GM12875 (cell line): ENCODE data around the gene SAMD4B.

Experiments used
- H3K4me3 ChIP-seq: one replicate; pipeline ENCODE4 v1.5.1; 2011; ENCODE audit warnings: low read depth, low read length, control low read depth
- TF ChIP-seq, protein P1 (sequence below): IDR thresholded peaks from 2 replicates; pipeline ENCODE4 v1.5.1; 2011; ENCODE audit warnings: low read depth, mild to moderate bottlenecking, control low read depth, inconsistent platforms, low read length, moderate library complexity, borderline replicate concordance; ENCODE audit not compliant: insufficient read depth

SAMD4B gene

DNA sequence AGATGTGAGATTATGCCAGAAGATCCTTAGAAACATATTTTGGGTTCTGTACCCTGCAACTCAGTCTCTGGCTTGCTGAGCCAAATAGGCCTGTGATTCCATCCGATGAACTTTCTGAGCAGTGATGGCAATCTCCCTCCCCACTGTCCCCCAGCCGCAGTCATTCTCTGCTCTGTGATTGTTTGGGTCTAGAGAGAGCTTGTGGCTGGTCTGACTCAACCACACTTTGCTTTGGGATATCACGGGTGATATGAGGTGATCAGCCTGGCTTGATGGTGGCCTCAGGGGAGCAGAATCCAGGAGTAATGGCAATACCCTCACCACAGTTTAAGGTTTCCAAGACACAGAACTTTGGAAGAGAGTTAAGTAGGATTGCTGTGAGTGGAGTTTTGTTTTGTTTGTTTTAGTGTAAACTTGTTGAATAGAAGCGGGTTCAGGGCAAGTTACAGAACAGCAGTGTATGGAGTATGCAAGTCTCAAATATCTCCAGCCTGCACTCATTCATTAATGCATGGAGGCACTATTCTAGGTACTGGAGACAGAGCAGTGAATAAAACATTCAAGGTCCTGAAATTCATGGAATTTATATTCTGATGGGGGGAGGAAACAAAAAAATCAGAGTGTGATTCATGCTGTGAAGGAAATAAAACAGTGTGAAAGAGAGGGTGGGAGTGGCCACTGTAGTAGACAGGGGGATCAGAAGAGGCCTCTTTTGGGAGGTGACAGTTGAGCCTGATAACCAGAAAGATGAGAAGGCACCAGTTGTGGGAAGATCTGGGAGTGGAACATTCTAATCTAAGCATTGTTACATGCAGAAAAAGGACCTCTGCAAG, 5.3 kb downstream of the SAMD4B start:
- TF ChIP-seq, protein P1, sequence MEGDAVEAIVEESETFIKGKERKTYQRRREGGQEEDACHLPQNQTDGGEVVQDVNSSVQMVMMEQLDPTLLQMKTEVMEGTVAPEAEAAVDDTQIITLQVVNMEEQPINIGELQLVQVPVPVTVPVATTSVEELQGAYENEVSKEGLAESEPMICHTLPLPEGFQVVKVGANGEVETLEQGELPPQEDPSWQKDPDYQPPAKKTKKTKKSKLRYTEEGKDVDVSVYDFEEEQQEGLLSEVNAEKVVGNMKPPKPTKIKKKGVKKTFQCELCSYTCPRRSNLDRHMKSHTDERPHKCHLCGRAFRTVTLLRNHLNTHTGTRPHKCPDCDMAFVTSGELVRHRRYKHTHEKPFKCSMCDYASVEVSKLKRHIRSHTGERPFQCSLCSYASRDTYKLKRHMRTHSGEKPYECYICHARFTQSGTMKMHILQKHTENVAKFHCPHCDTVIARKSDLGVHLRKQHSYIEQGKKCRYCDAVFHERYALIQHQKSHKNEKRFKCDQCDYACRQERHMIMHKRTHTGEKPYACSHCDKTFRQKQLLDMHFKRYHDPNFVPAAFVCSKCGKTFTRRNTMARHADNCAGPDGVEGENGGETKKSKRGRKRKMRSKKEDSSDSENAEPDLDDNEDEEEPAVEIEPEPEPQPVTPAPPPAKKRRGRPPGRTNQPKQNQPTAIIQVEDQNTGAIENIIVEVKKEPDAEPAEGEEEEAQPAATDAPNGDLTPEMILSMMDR = no peak
- H3K4me3 ChIP-seq = no peak overlapping the region

DNA sequence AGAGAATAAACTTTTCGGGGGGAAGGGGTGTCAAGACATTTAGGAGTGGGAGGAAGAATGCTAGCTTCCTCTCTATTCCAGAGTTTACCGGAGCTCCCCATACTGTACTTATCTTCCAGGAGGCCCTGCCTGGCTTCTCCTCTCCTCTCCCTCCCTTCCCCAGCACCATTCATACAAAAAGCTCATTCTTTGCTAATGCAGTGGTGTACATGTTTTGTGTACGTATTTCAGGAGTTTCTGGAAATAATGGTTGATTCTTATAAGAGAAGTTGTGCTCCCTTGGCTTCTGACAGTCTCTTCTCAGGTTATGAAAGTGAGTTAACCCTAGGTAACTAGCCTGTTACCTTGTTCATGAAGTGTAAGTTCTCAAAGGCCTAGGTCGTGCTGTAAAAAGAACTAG, 7.1 kb downstream of the SAMD4B start:
- no peak overlapping the region for H3K4me3 ChIP-seq
- TF ChIP-seq, protein P1 = no peak

DNA sequence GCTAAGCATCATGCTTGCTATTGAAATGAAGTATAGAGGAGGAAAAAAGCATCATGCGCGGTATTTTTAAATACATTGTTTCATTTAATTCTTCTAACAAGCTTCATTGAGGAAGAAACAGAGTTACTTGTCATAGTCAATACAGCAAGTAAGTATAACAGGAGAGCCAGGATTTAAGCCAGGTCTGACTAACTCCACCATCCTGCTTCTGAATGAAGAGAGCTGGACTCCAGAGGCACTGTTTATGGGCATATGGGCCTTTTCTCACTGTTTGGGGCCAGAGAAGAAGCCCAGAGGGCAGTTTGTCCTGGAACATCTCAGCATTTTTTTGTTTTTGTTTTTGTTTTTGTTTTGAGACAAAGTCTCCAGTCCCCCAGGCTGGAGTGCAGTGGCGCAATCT, 7.9 kb downstream of the SAMD4B start:
- H3K4me3 ChIP-seq = no peak overlapping the region
- TF ChIP-seq, protein P1 = no peak

DNA sequence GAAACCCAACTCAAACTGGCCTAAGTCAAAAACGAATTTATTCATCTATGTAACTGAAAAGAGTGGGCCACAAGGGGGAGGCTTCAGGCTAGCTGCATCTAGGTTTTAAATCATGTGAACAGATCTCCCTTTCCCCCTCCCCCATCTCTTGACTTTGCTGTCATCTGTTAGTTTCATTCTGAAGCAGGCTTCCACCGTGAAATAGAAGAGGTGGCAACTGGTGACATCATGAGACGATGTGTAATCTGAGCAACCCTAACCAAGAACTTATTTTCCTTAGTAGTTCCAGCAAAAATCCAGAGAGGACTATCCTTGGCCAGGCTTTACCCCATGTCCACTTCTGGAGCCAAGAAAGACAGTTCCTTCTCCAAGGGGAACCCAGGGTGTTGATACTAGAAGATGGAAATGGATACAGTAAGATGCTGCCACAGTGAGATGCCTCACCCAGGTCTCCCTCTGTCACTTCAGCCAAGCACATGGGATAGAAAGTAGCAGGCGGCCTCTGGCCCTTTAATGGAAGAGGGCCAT, 9.4 kb downstream of the SAMD4B start:
- TF ChIP-seq, protein P1 = peak; percentile 13; the same call in 1 of the 2 replicates
- no peak overlapping the region for H3K4me3 ChIP-seq

DNA sequence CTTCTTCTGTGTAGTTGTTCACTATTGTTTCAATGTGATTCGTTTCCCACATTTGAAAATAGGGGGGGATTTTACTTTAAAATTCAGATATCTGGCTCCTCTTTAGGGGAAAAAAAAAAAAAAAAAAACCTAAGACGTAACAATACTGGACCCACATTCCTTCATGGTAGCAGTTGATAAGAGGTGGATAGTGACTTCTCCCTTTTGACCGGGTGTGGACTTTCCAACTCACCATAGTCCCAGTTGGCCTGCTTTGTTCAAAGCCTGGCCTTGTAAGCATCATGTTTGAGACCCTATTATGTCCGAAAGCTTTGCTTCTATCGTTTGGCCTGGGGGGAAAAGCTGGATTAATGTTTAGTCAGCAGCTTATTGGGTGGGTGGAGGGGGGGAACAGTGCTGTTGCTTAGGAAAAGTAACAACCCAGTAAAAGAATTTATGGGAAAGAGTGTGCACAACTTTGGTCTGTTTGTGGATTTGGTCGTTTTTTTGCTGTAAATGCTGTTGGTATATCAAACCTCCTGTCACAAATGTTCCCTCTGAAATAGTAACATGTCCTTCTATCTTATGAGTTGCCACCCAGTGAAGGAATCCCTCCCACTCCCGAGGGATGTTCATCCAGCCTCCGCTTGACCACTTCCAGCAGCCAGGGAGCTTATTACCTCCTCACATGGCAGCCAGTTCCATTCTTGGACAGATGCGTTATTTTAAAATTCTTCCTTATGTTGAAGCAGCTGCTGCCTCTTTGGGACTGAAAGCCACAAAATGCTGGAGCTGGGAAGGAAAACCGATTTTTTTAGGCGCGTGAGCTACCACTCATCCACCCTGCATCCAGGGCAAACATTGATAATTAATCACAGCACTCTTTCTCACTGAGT, 10.4 kb downstream of the SAMD4B start:
- no peak overlapping the region for H3K4me3 ChIP-seq
- TF ChIP-seq, protein P1 = no peak

DNA sequence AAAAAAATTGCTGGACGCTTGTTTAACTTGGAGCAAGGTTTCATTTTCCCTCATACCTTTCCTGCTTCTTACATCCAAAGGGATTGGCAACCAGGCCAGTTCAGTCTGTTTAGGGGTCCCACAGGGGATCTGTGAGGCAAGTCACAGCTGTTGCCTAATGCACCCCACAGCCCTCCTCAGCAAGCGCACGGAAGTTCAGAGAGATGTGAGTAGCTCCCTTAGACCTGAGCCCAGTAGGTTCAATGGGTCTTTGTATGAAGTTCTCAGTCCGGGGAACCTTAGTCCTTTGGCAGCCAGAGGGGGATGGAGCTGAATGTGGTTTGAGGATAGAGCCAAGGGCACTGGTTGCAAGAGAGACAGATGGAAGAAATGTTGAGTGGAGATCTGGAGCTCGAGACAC, 13.0 kb downstream of the SAMD4B start:
- TF ChIP-seq, protein P1 = no peak
- H3K4me3 ChIP-seq = no peak overlapping the region
